SK-N-SH treated with all-trans-retinoic acid at 6 μM for 48 hours (cell line): ENCODE measurements around the gene SMCHD1.

Experiments
- ATAC-seq: fragments of 200-7000 bp; cut with Tn5 transposase; 3 replicates; pipeline ENCODE4 v1.9.1; 2020; ENCODE audit warnings: mild to moderate bottlenecking, moderate library complexity
- ARNTL ChIP-seq: fragments of 450-650 bp; formaldehyde crosslinking; IDR thresholded peaks from 2 replicates; pipeline ENCODE4 v1.5.0; 2020; ENCODE audit warnings: low read depth, mild to moderate bottlenecking, moderate library complexity, borderline replicate concordance
- CSDC2 ChIP-seq: fragments of 250-450 bp; sonication (Bioruptor Pico); IDR thresholded peaks from 2 replicates; pipeline ENCODE4 v1.5.0; 2020; ENCODE audit warnings: mild to moderate bottlenecking, moderate library complexity
- ESRRG ChIP-seq: fragments of 250-450 bp; sonication (Bioruptor Pico); IDR thresholded peaks from 2 replicates; pipeline ENCODE4 v1.6.1; 2021; ENCODE audit warnings: mild to moderate bottlenecking
- GLIS3 ChIP-seq: fragments of 250-450 bp; sonication (Bioruptor Pico); IDR thresholded peaks from 2 replicates; pipeline ENCODE4 v1.5.0; 2020; ENCODE audit warnings: mild to moderate bottlenecking, moderate library complexity
- OSR1 ChIP-seq: fragments of 250-450 bp; sonication (Bioruptor Pico); IDR thresholded peaks from 2 replicates; pipeline ENCODE4 v1.8.0; 2022; ENCODE audit warnings: moderate library complexity, mild to moderate bottlenecking, inconsistent platforms
- POU6F1 ChIP-seq: fragments of 250-450 bp; sonication (Bioruptor Pico); IDR thresholded peaks from 2 replicates; pipeline ENCODE4 v1.8.0; 2021; ENCODE audit warnings: low read depth, mild to moderate bottlenecking, moderate library complexity, borderline replicate concordance
- PPARA ChIP-seq: fragments of 250-450 bp; sonication (Bioruptor Pico); IDR thresholded peaks from 2 replicates; pipeline ENCODE4 v1.5.0; 2020; ENCODE audit warnings: mild to moderate bottlenecking, borderline replicate concordance
- RARB ChIP-seq: fragments of 250-450 bp; sonication (Bioruptor Pico); IDR thresholded peaks from 2 replicates; pipeline ENCODE4 v1.8.0; 2021; ENCODE audit warnings: mild to moderate bottlenecking, moderate library complexity
- SNAI2 ChIP-seq: fragments of 250-450 bp; sonication (Bioruptor Pico); IDR thresholded peaks from 2 replicates; pipeline ENCODE4 v1.5.0; 2020; ENCODE audit warnings: mild to moderate bottlenecking, moderate library complexity
- TOX ChIP-seq: fragments of 250-450 bp; sonication (Bioruptor Pico); IDR thresholded peaks from 2 replicates; pipeline ENCODE4 v1.8.0; 2021; ENCODE audit warnings: mild to moderate bottlenecking, moderate library complexity, borderline replicate concordance
- TSHZ2 ChIP-seq: fragments of 250-450 bp; sonication (Bioruptor Pico); IDR thresholded peaks from 2 replicates; pipeline ENCODE4 v1.5.0; 2020; ENCODE audit warnings: mild to moderate bottlenecking, moderate library complexity
- ZC3H10 ChIP-seq: fragments of 250-450 bp; sonication (Bioruptor Pico); IDR thresholded peaks from 2 replicates; pipeline ENCODE4 v1.5.1; 2021; ENCODE audit warnings: mild to moderate bottlenecking, moderate library complexity
- ZFP3 ChIP-seq: fragments of 250-450 bp; sonication (Bioruptor Pico); IDR thresholded peaks from 2 replicates; pipeline ENCODE4 v1.5.0; 2020; ENCODE audit warnings: mild to moderate bottlenecking, moderate library complexity
- ZNF565 ChIP-seq: fragments of 450-650 bp; formaldehyde crosslinking; conservative IDR thresholded peaks from 2 replicates; pipeline ENCODE4 v1.5.0; 2020; ENCODE audit warnings: low read depth, mild to moderate bottlenecking, moderate library complexity
- ZNF70 ChIP-seq: fragments of 450-650 bp; formaldehyde crosslinking; IDR thresholded peaks from 2 replicates; pipeline ENCODE4 v1.5.0; 2020; ENCODE audit warnings: mild to moderate bottlenecking, moderate library complexity
- ZNF8 ChIP-seq: fragments of 450-650 bp; formaldehyde crosslinking; IDR thresholded peaks from 2 replicates; pipeline ENCODE4 v1.5.0; 2020; ENCODE audit warnings: mild to moderate bottlenecking, moderate library complexity
- TF ChIP-seq, protein P1 (sequence below): fragments of 250-450 bp; sonication (Bioruptor Pico); IDR thresholded peaks from 2 replicates; pipeline ENCODE4 v1.8.0; 2020; ENCODE audit warnings: mild to moderate bottlenecking, moderate library complexity, borderline replicate concordance
- TF ChIP-seq, protein P2 (sequence below): fragments of 250-450 bp; sonication (Bioruptor Pico); IDR thresholded peaks from 2 replicates; pipeline ENCODE4 v1.5.1; 2020; ENCODE audit warnings: low read depth, mild to moderate bottlenecking, moderate library complexity
- TF ChIP-seq, protein P3 (sequence below): fragments of 250-450 bp; sonication (Bioruptor Pico); IDR thresholded peaks from 2 replicates; pipeline ENCODE4 v1.5.1; 2021; ENCODE audit warnings: mild to moderate bottlenecking, moderate library complexity

The SMCHD1 gene

GRCh38 chr18:2655178-2655953, at the start of gene SMCHD1:
Gene SMCHD1, plus strand, starts transcription at chr18:2655726. Its CDS starts 350 bp downstream, at chr18:2656076.
- TF ChIP-seq ESRRG (CRISPR knock-in tag): no peak
- no peak for TF ChIP-seq CSDC2 (CRISPR knock-in tag)
- TF ChIP-seq, protein P1, sequence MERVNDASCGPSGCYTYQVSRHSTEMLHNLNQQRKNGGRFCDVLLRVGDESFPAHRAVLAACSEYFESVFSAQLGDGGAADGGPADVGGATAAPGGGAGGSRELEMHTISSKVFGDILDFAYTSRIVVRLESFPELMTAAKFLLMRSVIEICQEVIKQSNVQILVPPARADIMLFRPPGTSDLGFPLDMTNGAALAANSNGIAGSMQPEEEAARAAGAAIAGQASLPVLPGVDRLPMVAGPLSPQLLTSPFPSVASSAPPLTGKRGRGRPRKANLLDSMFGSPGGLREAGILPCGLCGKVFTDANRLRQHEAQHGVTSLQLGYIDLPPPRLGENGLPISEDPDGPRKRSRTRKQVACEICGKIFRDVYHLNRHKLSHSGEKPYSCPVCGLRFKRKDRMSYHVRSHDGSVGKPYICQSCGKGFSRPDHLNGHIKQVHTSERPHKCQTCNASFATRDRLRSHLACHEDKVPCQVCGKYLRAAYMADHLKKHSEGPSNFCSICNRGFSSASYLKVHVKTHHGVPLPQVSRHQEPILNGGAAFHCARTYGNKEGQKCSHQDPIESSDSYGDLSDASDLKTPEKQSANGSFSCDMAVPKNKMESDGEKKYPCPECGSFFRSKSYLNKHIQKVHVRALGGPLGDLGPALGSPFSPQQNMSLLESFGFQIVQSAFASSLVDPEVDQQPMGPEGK (CRISPR knock-in tag): no peak
- no peak for TF ChIP-seq ZC3H10 (CRISPR knock-in tag)
- no peak for TF ChIP-seq ZFP3 (CRISPR knock-in tag)
- TF ChIP-seq, protein P2, sequence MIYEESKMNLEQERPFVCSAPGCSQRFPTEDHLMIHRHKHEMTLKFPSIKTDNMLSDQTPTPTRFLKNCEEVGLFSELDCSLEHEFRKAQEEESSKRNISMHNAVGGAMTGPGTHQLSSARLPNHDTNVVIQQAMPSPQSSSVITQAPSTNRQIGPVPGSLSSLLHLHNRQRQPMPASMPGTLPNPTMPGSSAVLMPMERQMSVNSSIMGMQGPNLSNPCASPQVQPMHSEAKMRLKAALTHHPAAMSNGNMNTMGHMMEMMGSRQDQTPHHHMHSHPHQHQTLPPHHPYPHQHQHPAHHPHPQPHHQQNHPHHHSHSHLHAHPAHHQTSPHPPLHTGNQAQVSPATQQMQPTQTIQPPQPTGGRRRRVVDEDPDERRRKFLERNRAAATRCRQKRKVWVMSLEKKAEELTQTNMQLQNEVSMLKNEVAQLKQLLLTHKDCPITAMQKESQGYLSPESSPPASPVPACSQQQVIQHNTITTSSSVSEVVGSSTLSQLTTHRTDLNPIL (CRISPR knock-in tag): no peak
- TF ChIP-seq TSHZ2: no peak
- peak; percentile 77 for ATAC-seq

- TF ChIP-seq ESRRG (CRISPR knock-in tag): no peak
- TF ChIP-seq ZNF8 (CRISPR knock-in tag): no peak
- no peak for TF ChIP-seq TOX (CRISPR knock-in tag)
- no peak for TF ChIP-seq TSHZ2
- TF ChIP-seq GLIS3 (CRISPR knock-in tag): no peak
- no peak for TF ChIP-seq POU6F1 (CRISPR knock-in tag)
- no peak for TF ChIP-seq CSDC2 (CRISPR knock-in tag)
- TF ChIP-seq PPARA (CRISPR knock-in tag): no peak
- TF ChIP-seq, protein P3, sequence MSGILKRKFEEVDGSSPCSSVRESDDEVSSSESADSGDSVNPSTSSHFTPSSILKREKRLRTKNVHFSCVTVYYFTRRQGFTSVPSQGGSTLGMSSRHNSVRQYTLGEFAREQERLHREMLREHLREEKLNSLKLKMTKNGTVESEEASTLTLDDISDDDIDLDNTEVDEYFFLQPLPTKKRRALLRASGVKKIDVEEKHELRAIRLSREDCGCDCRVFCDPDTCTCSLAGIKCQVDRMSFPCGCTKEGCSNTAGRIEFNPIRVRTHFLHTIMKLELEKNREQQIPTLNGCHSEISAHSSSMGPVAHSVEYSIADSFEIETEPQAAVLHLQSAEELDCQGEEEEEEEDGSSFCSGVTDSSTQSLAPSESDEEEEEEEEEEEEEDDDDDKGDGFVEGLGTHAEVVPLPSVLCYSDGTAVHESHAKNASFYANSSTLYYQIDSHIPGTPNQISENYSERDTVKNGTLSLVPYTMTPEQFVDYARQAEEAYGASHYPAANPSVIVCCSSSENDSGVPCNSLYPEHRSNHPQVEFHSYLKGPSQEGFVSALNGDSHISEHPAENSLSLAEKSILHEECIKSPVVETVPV (CRISPR knock-in tag): no peak
- TF ChIP-seq, protein P1 (CRISPR knock-in tag): no peak
- no peak for TF ChIP-seq SNAI2 (CRISPR knock-in tag)
- no peak for TF ChIP-seq RARB (CRISPR knock-in tag)
- TF ChIP-seq ARNTL (CRISPR knock-in tag): no peak
- no peak for TF ChIP-seq OSR1
- no peak for TF ChIP-seq ZNF70 (CRISPR knock-in tag)
- TF ChIP-seq ZC3H10 (CRISPR knock-in tag): no peak
- TF ChIP-seq ZNF565: no peak
- TF ChIP-seq, protein P2 (CRISPR knock-in tag): no peak
- no peak for ATAC-seq
These were observed 49.2 kb upstream of the SMCHD1 start for GRCh38 chr18:2606335-2606734.
